Gastrocnemius medialis (tissue), 4 donors: ENCODE measurements around the gene SPARC. TPM values are rescaled to one million over a fixed set of nuclear protein-coding genes. Genes with fewer than 3 reads are reported as not detected.
"Not testable (repeated sequence)": the region's sequence is repeated elsewhere in the genome, so short reads cannot be mapped to it uniquely, and the experiment has no call there.

Source experiments
- ATAC-seq, 2 donors: fragments of 150-250 bp; one replicate each; pipeline ENCODE4 v1.9.1; 2016
- DNase-seq, 2 donors: peaks; one replicate each; pipeline ENCODE4 v3.0.0-alpha.2; 2019
- H3K27ac ChIP-seq, 4 donors: fragments of 200-600 bp; sonication (generic); 1 replicate in 1 of 4; 2 replicates in 3 of 4; pipeline ENCODE4 v1.5.1; 2016 to 2018; ENCODE audit warnings: mild to moderate bottlenecking in 2 of 4, moderate library complexity in 1 of 4
- H3K27me3 ChIP-seq, 3 donors: fragments of 200-600 bp; sonication (generic) in 2 of 3; 1 replicate in 1 of 3; 2 replicates in 2 of 3; pipeline versions ENCODE4 v1.5.1 to v1.6.0; 2016 to 2019; ENCODE audit warnings: mild to moderate bottlenecking in 1 of 3, moderate library complexity in 1 of 3
- H3K36me3 ChIP-seq, 2 donors: fragments of 200-600 bp; sonication (generic) in 1 of 2; one replicate each; pipeline ENCODE4 v1.5.1; 2017 to 2018
- H3K4me1 ChIP-seq, 2 donors: fragments of 200-600 bp; sonication (generic) in 1 of 2; one replicate each; pipeline ENCODE4 v1.5.1; 2016 to 2017; ENCODE audit warnings: mild to moderate bottlenecking in 2 of 2
- H3K4me3 ChIP-seq, 4 donors: fragments of 200-600 bp; sonication (generic) in 3 of 4; 1 replicate in 1 of 4; 2 replicates in 3 of 4; pipeline ENCODE4 v1.5.1; 2016 to 2019; ENCODE audit warnings: mild to moderate bottlenecking in 2 of 4
- H3K9me3 ChIP-seq, 3 donors: fragments of 200-600 bp; sonication (generic) in 2 of 3; 1 replicate in 1 of 3; 2 replicates in 2 of 3; pipeline ENCODE4 v1.5.1; 2016 to 2019
- POLR2A ChIP-seq, 2 donors: fragments of 450-650 bp; IDR thresholded peaks; one replicate each; pipeline ENCODE4 v1.6.1; 2017; ENCODE audit warnings: antibody characterized with exemption in 2 of 2, mild to moderate bottlenecking in 2 of 2, moderate library complexity in 2 of 2
- in situ Hi-C, 4 donors: fragments of 200-750 bp; cut with MboI; loops; one replicate each; pipeline versions ENCODE4 v1.15.0 to v1.8.0; 2017; ENCODE audit warnings: low sequenced_read_pairs in 4 of 4
- intact Hi-C: fragments of 100-400 bp; cut with DNase I; formaldehyde crosslinking; loops from one replicate; pipeline ENCODE4 v1.15.1; 2023; ENCODE audit warnings: low total_unique reads
- total RNA-seq, 4 donors: library from RNA; depleted of rRNA; stranded (reverse); fragments of >200 nt; gene quantifications; one replicate each; pipeline versions ENCODE4 v1.1.0 to v1.2.3, GENCODE V29; 2016
- TF ChIP-seq, protein P1 (sequence below), 5 experiments: fragments of 450-650 bp in 3 of 5; fragments of 200-600 bp in 2 of 5; sonication (generic) in 2 of 5; IDR thresholded peaks in 4 of 5; conservative IDR thresholded peaks in 1 of 5; 1 replicate in 4 of 5; 2 replicates in 1 of 5; pipeline ENCODE4 v1.5.1; 2016 to 2019; ENCODE audit warnings: antibody characterized with exemption in 5 of 5, mild to moderate bottlenecking in 3 of 5, moderate library complexity in 3 of 5

SPARC gene
- total RNA-seq, 4 donors from 2014 or later, result 87.7 to 209 (median 163) TPM

GRCh38 chr5:151695464-151695863, 8.7 kb upstream of the SPARC start:
- ATAC-seq (no peak), DNase-seq (no peak)
- in situ Hi-C loops, result no loop called here
- Histone ChIP-seq H3K4me3 (no peak overlapping the region), H3K36me3 (no peaks in the 10 kb centered on the region), H3K27ac (peak overlapping the region in 2 of 4 donors; percentile 55 to 69), H3K4me1 (peaks cover 19 to 36% of the 10 kb centered on the region in 2 donors), H3K27me3 (no peaks in the 10 kb centered on the region), H3K9me3 (no peaks in the 10 kb centered on the region)
- intact Hi-C loops, result no loop called here
- no peak for TF ChIP-seq POLR2A (IDR thresholded peaks at IDR 0.05)
- TF ChIP-seq, protein P1, sequence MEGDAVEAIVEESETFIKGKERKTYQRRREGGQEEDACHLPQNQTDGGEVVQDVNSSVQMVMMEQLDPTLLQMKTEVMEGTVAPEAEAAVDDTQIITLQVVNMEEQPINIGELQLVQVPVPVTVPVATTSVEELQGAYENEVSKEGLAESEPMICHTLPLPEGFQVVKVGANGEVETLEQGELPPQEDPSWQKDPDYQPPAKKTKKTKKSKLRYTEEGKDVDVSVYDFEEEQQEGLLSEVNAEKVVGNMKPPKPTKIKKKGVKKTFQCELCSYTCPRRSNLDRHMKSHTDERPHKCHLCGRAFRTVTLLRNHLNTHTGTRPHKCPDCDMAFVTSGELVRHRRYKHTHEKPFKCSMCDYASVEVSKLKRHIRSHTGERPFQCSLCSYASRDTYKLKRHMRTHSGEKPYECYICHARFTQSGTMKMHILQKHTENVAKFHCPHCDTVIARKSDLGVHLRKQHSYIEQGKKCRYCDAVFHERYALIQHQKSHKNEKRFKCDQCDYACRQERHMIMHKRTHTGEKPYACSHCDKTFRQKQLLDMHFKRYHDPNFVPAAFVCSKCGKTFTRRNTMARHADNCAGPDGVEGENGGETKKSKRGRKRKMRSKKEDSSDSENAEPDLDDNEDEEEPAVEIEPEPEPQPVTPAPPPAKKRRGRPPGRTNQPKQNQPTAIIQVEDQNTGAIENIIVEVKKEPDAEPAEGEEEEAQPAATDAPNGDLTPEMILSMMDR (IDR thresholded peaks at IDR 0.05 in 4 of 5, conservative IDR thresholded peaks at IDR 0.05 in 1 of 5), result no peak

DNA sequence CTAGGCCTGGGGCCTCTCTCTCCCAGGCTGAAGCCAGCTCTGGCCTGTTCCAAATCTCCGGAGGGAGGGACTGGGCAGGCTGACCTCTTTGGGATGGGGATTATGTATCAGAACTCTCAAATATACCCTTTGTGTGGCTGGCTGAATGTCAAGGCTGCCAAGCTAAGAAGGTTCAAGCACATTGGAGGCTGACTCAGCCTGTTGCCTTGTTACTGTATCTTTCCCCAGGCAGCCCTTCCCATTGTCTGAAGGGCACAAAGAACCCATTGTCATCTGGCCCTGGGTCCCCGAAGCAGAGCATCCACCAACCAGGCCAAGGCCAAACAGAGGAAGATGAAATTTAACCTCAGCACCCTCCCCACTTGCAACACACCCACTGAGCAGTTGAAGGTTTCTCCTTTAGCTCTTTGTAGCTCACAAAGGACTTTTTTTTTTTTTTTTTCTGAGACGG, 7.3 kb upstream of the SPARC start:
- DNase-seq, result no peak
- Histone ChIP-seq H3K27me3 (no peaks in the 10 kb centered on the region), H3K27ac (peak overlapping the region in 2 of 4 donors; percentile 20 to 43), H3K4me1 (peaks cover 19 to 29% of the 10 kb centered on the region in 2 donors), H3K9me3 (no peaks in the 10 kb centered on the region), H3K4me3 (no peak overlapping the region), H3K36me3 (no peaks in the 10 kb centered on the region)
- peak; percentile 22 for ATAC-seq
- no peak for TF ChIP-seq POLR2A (IDR thresholded peaks at IDR 0.05)
- TF ChIP-seq, protein P1 (IDR thresholded peaks at IDR 0.05 in 4 of 5, conservative IDR thresholded peaks at IDR 0.05 in 1 of 5), result no peak
- intact Hi-C loops (no loop called here), in situ Hi-C loops (no loop called here)

DNA sequence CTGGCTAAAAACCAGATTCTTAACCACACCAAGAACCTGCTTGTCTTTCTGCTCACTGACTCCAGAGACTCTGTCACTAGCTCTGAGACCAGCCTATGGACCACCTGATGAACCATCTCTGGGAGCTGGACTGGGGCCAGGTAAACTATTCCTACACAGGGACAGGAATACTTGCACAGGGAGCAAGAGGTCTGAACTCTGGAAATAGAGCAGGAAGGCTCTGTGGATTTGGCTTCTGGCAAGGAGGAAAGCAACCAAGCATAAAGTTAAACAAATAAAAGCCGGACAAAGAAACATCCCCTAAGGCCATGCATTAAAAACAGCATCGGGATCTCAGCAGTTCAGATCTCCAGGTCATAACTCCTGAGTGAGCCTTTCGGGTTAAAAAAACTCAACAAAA, 5.6 kb upstream of the SPARC start:
- no peak for ATAC-seq

GRCh38 chr5:151691706-151692105, 5.0 kb upstream of the SPARC start:
- ATAC-seq (no peak), DNase-seq (no peak)
- no peaks in the 10 kb centered on the region for H3K27me3 ChIP-seq
- peaks cover 13 to 28% of the 10 kb centered on the region in 2 donors for H3K4me1 ChIP-seq
- H3K27ac ChIP-seq, result no peak overlapping the region
- intact Hi-C loops, result no loop called here
- H3K36me3 ChIP-seq, result no peaks in the 10 kb centered on the region
- in situ Hi-C loops, result no loop called here
- no peak overlapping the region for H3K4me3 ChIP-seq
- H3K9me3 ChIP-seq, result no peaks in the 10 kb centered on the region
- TF ChIP-seq POLR2A (IDR thresholded peaks at IDR 0.05), result no peak
- TF ChIP-seq, protein P1 (IDR thresholded peaks at IDR 0.05 in 4 of 5, conservative IDR thresholded peaks at IDR 0.05 in 1 of 5), result no peak

More for the DNA sequence above, 5.6 kb upstream of the SPARC start:
- Histone ChIP-seq H3K27ac (no peak overlapping the region), H3K36me3 (no peaks in the 10 kb centered on the region), H3K4me3 (no peak overlapping the region), H3K9me3 (no peaks in the 10 kb centered on the region), H3K27me3 (no peaks in the 10 kb centered on the region), H3K4me1 (peaks cover 13 to 27% of the 10 kb centered on the region in 2 donors)
- intact Hi-C loops, result no loop called here
- no peak for TF ChIP-seq POLR2A (IDR thresholded peaks at IDR 0.05)
- TF ChIP-seq, protein P1 (IDR thresholded peaks at IDR 0.05 in 4 of 5, conservative IDR thresholded peaks at IDR 0.05 in 1 of 5), result no peak
- no peak for DNase-seq
- in situ Hi-C loops, result no loop called here

DNA sequence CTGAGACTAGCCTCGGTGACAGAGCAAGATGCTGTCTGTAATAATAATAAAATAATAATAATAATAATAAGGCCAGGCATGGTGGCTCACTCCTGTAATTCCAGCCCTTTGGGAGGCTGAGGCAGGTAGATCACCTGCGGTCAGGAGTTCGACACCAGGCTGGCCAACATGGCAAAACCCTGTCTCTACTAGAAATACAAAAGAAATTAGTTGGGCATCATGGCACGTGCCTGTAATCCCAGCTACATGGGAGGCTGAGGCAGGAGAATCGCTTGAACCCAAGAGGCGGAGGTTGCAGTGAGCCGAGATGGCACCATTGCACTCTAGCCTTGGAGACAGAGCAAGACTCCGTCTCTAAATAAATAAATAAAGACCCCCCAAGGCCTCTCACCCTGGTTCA, 2.9 kb upstream of the SPARC start:
- DNase-seq, H3K9me3 ChIP-seq, ATAC-seq, H3K27ac ChIP-seq, H3K27me3 ChIP-seq, intact Hi-C loops, in situ Hi-C loops, H3K4me3 ChIP-seq, H3K36me3 ChIP-seq: not testable (repeated sequence)
- peaks cover 24 to 31% of the 10 kb centered on the region in 2 donors for H3K4me1 ChIP-seq
